ENCODE measurements around the gene LGI4.
"Not testable (repeated sequence)": the region's sequence is repeated elsewhere in the genome, so short reads cannot be mapped to it uniquely, and the experiment has no call there.

GRCh38 chr19:35103614-35104013, 31.2 kb downstream of the LGI4 start:
- TF ChIP-seq CTCF (conservative IDR thresholded peaks at IDR 0.05; ENCODE audit: low read depth in 2 of 2); POLR2AphosphoS5 (IDR thresholded peaks at IDR 0.05; ENCODE audit: low read depth); EZH2 (IDR thresholded peaks at IDR 0.05; ENCODE audit: low read depth, unreplicated experiment); REST (IDR thresholded peaks at IDR 0.05; ENCODE audit: unreplicated experiment): not testable (repeated sequence)

Data from GM23338 (cell line).